PC-3 (cell line): ENCODE measurements around the gene TWNK.

Experiments used
- EZH2 ChIP-seq: fragments of 300-600 bp; sonication (generic); IDR thresholded peaks from one replicate; pipeline ENCODE4 v1.6.1; 2017; ENCODE audit warnings: antibody characterized with exemption, mild to moderate bottlenecking, low read length; ENCODE audit not compliant: unreplicated experiment
- EZH2phosphoT487 ChIP-seq: fragments of 300-600 bp; sonication (generic); IDR thresholded peaks from 2 replicates; pipeline ENCODE4 v1.6.1; 2018; ENCODE audit warnings: mild to moderate bottlenecking, antibody characterized with exemption, low read length, borderline replicate concordance
- TF ChIP-seq, protein P1 (sequence below): fragments of 300-600 bp; sonication (generic); conservative IDR thresholded peaks from 2 replicates; pipeline ENCODE4 v1.5.1; 2017; ENCODE audit warnings: antibody characterized with exemption, low read depth, mild to moderate bottlenecking, low read length

DNA sequence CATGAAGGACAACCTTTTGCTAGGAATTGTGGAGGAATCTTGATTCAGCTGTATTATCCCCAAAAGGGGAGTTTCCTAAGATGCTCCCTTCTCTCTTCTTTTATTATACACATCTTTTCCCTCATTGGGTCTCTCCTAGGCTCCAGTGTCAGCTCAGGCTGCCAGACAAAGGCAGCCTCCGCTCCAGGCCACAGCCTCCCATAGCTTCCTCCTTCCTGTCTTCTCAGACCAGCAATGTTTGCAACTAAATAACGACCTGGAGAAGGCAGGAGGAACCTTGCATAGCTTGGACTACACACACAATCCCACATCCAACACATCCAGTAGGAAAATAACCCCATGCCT lies 56.0 kb downstream of the TWNK start:
- TF ChIP-seq, protein P1, sequence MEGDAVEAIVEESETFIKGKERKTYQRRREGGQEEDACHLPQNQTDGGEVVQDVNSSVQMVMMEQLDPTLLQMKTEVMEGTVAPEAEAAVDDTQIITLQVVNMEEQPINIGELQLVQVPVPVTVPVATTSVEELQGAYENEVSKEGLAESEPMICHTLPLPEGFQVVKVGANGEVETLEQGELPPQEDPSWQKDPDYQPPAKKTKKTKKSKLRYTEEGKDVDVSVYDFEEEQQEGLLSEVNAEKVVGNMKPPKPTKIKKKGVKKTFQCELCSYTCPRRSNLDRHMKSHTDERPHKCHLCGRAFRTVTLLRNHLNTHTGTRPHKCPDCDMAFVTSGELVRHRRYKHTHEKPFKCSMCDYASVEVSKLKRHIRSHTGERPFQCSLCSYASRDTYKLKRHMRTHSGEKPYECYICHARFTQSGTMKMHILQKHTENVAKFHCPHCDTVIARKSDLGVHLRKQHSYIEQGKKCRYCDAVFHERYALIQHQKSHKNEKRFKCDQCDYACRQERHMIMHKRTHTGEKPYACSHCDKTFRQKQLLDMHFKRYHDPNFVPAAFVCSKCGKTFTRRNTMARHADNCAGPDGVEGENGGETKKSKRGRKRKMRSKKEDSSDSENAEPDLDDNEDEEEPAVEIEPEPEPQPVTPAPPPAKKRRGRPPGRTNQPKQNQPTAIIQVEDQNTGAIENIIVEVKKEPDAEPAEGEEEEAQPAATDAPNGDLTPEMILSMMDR = no peak
- TF ChIP-seq EZH2phosphoT487 (no peak), EZH2 (no peak)
